IMR-90 (cell line): ENCODE data around the gene HINT3. TPM values are rescaled to one million over a fixed set of nuclear protein-coding genes. Genes with fewer than 3 reads are reported as not detected.

ENCODE experiments used
- ATAC-seq: fragments of 200-7000 bp; cut with Tn5 transposase; 2 replicates; pipeline ENCODE4 v1.9.1; 2020; ENCODE audit warnings: low read depth, mild to moderate bottlenecking, moderate library complexity
- BruUV-seq: library from RNA; stranded (reverse); fragments of 400-500 nt; replicated peaks from 2 replicates; lab custom pipeline; 2021; lab: Mats Ljungman, UMichigan
- CTCF ChIA-PET: fragments of 300-600 bp; formaldehyde crosslinking; extraction: SDS; loops from one replicate; lab custom pipeline; 2021; ENCODE audit warnings: antibody characterized with exemption; lab: Yijun Ruan, JAX
- POLR2A ChIA-PET: fragments of 300-600 bp; sonication (Branson Sonifier 250); formaldehyde crosslinking; loops from one replicate; lab custom pipeline; 2022; ENCODE audit warnings: antibody characterized with exemption; ENCODE audit not compliant: unreplicated experiment; lab: Charles Lee
- DNase-seq: peaks from one replicate; pipeline ENCODE4 v3.0.0; 2013
- H2AFZ ChIP-seq: replicated peaks from 2 replicates; pipeline ENCODE3; 2013; ENCODE audit warnings: low read length, mild to moderate bottlenecking; ENCODE audit not compliant: poor library complexity
- H2AK5ac ChIP-seq: 2 replicates; pipeline ENCODE4 v1.6.1; 2013; ENCODE audit warnings: low read depth, low read length, inconsistent platforms
- H2AK9ac ChIP-seq: replicated peaks from 2 replicates; pipeline ENCODE3; 2013; ENCODE audit warnings: mild to moderate bottlenecking, low read depth, low read length, moderate library complexity; ENCODE audit not compliant: poor library complexity
- H2BK120ac ChIP-seq: 2 replicates; pipeline ENCODE4 v1.6.1; 2013; ENCODE audit warnings: low read depth, low read length, inconsistent platforms
- H2BK15ac ChIP-seq: 3 replicates; pipeline ENCODE4 v1.6.1; 2013; ENCODE audit warnings: low read depth, low read length, inconsistent platforms
- H2BK20ac ChIP-seq: 2 replicates; pipeline ENCODE4 v1.6.1; 2013; ENCODE audit warnings: low read depth, mild to moderate bottlenecking, inconsistent platforms, low read length, moderate library complexity
- H2BK5ac ChIP-seq: 2 replicates; pipeline ENCODE4 v1.6.1; 2013; ENCODE audit warnings: mild to moderate bottlenecking, low read depth, low read length, inconsistent platforms; ENCODE audit not compliant: poor library complexity, severe bottlenecking
- H3K14ac ChIP-seq: replicated peaks from 2 replicates; pipeline ENCODE4 v1.6.1; 2013; ENCODE audit warnings: low read depth, low read length, inconsistent platforms
- H3K18ac ChIP-seq: 2 replicates; pipeline ENCODE4 v1.6.1; 2013; ENCODE audit warnings: low read depth, low read length, control low read depth
- H3K23ac ChIP-seq: 2 replicates; pipeline ENCODE4 v1.6.1; 2013; ENCODE audit warnings: low read depth, low read length, inconsistent platforms
- H3K27ac ChIP-seq: 2 replicates; pipeline ENCODE4 v1.5.1; 2013; ENCODE audit warnings: mild to moderate bottlenecking, control low read depth, low read length; ENCODE audit not compliant: insufficient read depth
- H3K27me3 ChIP-seq: 2 replicates; pipeline ENCODE4 v1.6.1; 2013; ENCODE audit warnings: low read length; ENCODE audit not compliant: control insufficient read depth, insufficient read depth
- H3K36me3 ChIP-seq: 2 replicates; pipeline ENCODE4 v1.6.1; 2013; ENCODE audit warnings: low read length, mixed read lengths; ENCODE audit not compliant: control insufficient read depth, insufficient read depth
- H3K4ac ChIP-seq: 2 replicates; pipeline ENCODE4 v1.6.1; 2013; ENCODE audit warnings: low read depth, low read length, inconsistent platforms
- H3K4me1 ChIP-seq: 2 replicates; pipeline ENCODE4 v1.6.1; 2013; ENCODE audit warnings: low read length, mixed read lengths; ENCODE audit not compliant: control insufficient read depth, insufficient read depth
- H3K4me2 ChIP-seq: 2 replicates; pipeline ENCODE4 v1.6.1; 2013; ENCODE audit warnings: low read depth, mild to moderate bottlenecking, control low read depth, low read length, moderate library complexity
- H3K4me3 ChIP-seq: 2 replicates; pipeline ENCODE4 v1.5.1; 2013; ENCODE audit warnings: low read depth, mild to moderate bottlenecking, control low read depth, low read length, moderate library complexity; ENCODE audit not compliant: insufficient read depth
- H3K56ac ChIP-seq: 2 replicates; pipeline ENCODE4 v1.6.1; 2013; ENCODE audit warnings: low read length, inconsistent platforms; ENCODE audit not compliant: insufficient read depth; ENCODE audit errors: extremely low read depth
- H3K79me1 ChIP-seq, 2 experiments: 2 replicates each; pipeline ENCODE4 v1.6.1; 2013; ENCODE audit warnings: low read length in 2 of 2, inconsistent platforms in 1 of 2, low read depth in 1 of 2
- H3K9ac ChIP-seq: 2 replicates; pipeline ENCODE4 v1.6.1; 2013; ENCODE audit warnings: low read depth, low read length, control low read depth
- H3K9me1 ChIP-seq: 2 replicates; pipeline ENCODE4 v1.6.1; 2013; ENCODE audit warnings: low read length, inconsistent platforms; ENCODE audit not compliant: insufficient read depth
- H3K9me3 ChIP-seq: 2 replicates; pipeline ENCODE4 v1.6.1; 2013; ENCODE audit warnings: low read length; ENCODE audit not compliant: control insufficient read depth, insufficient read depth
- H4K20me1 ChIP-seq: 2 replicates; pipeline ENCODE4 v1.6.1; 2013; ENCODE audit warnings: low read length, inconsistent platforms; ENCODE audit not compliant: insufficient read depth
- H4K5ac ChIP-seq: 2 replicates; pipeline ENCODE4 v1.6.1; 2013; ENCODE audit warnings: mild to moderate bottlenecking, low read depth, low read length, control low read depth
- H4K8ac ChIP-seq, 2 experiments: 2 replicates each; pipeline ENCODE4 v1.6.1; 2013; ENCODE audit warnings: low read depth in 2 of 2, low read length in 2 of 2, control low read depth in 1 of 2, inconsistent platforms in 1 of 2
- H4K91ac ChIP-seq: 2 replicates; pipeline ENCODE4 v1.6.1; 2013; ENCODE audit warnings: low read depth, low read length, inconsistent platforms; ENCODE audit not compliant: insufficient read depth
- BHLHE40 ChIP-seq: fragments of 150-350 bp; IDR thresholded peaks from 2 replicates; pipeline ENCODE4 v1.6.1; 2016; ENCODE audit warnings: mild to moderate bottlenecking, low read depth, low read length
- CEBPB ChIP-seq: IDR thresholded peaks from 2 replicates; pipeline ENCODE4 v1.6.1; 2012; ENCODE audit warnings: low read depth, low read length, improper control_type of control experiment
- CHD1 ChIP-seq: IDR thresholded peaks from 2 replicates; pipeline ENCODE4 v1.6.1; 2012; ENCODE audit warnings: low read depth, low read length, improper control_type of control experiment
- FOS ChIP-seq: fragments of 150-350 bp; IDR thresholded peaks from 2 replicates; pipeline ENCODE4 v1.6.1; 2016; ENCODE audit warnings: low read depth, low read length
- MXI1 ChIP-seq: IDR thresholded peaks from 2 replicates; pipeline ENCODE4 v1.6.1; 2012; ENCODE audit warnings: low read depth, mild to moderate bottlenecking, low read length, moderate library complexity, borderline replicate concordance
- SMC3 ChIP-seq: fragments of 150-350 bp; IDR thresholded peaks from 2 replicates; pipeline ENCODE4 v1.6.1; 2016; ENCODE audit warnings: low read depth, mild to moderate bottlenecking, antibody characterized with exemption, low read length, moderate library complexity
- WGBS, 2 experiments: methylation state at CpG; one replicate each; pipeline versions ENCODE4 v1.1.5 to v1.1.7; 2013; ENCODE audit warnings: missing lambda C conversion rate in 2 of 2; ENCODE audit not compliant: insufficient read length in 1 of 2; ENCODE audit errors: extremely low coverage in 2 of 2; 5-methylcytosine and 5-hydroxymethylcytosine counted together
- dilution Hi-C: fragments of 300-500 bp; cut with HindIII; formaldehyde crosslinking; loops from one replicate; pipeline ENCODE4 v1.14.3; 2018; ENCODE audit warnings: low sequenced_read_pairs; ENCODE audit not compliant: unreplicated experiment
- in situ Hi-C: fragments of 300-500 bp; cut with MboI; formaldehyde crosslinking; loops from 3 replicates; pipeline ENCODE4 v1.14.3; 2019; ENCODE audit warnings: low sequenced_read_pairs, inconsistent platforms, mixed read lengths
- intact Hi-C: fragments of 100-400 bp; cut with micrococcal nuclease; formaldehyde crosslinking; loops from 2 replicates; pipeline ENCODE4 v1.10.0; 2022
- polyA plus RNA-seq, 3 experiments: library from polyadenylated mRNA; depleted of rRNA; stranded (reverse); fragments of >200 nt; gene quantifications; 2 replicates each; pipeline ENCODE4 v1.2.3, GENCODE V29; 2012; ENCODE audit warnings: low replicate concordance in 1 of 3
- total RNA-seq: library from RNA; depleted of rRNA; stranded (reverse); fragments of >200 nt; gene quantifications from 2 replicates; pipeline ENCODE4 v1.2.3, GENCODE V29; 2012
- TF ChIP-seq, protein P1 (sequence below): conservative IDR thresholded peaks from 2 replicates; pipeline ENCODE4 v1.5.1; 2012; ENCODE audit warnings: mild to moderate bottlenecking, low read depth, low read length, improper control_type of control experiment

Gene HINT3
- total and polyA plus RNA-seq, 2 of the 4 experiments (the other 2 are of a cell fraction) = 3.4 to 6.5 TPM

DNA sequence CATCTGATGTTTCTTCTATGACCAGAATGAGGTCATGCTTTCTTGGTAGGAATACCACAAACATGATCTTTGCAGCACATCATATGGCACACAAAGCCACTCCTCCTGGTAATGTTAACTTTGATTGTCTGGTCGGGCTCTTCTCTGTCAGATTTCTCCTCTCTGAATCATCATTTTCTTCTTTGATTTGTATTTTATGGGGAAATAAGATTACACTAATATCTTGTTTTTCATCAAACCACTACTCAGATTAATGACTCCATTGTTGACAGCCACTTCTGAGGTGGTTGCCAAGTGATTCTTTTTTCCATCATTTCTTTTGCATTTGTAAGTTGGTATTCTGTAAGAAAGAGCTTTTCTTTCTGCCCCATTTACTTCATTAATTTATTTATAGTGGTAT lies 59.3 kb downstream of the HINT3 start:
- Histone ChIP-seq H2AK9ac (no peak overlapping the region), H4K8ac (no peak overlapping the region), H3K27me3 (no peaks in the 10 kb centered on the region), H3K4me2 (no peak overlapping the region), H4K91ac (no peak overlapping the region), H3K23ac (no peak overlapping the region), H3K4me3 (no peak overlapping the region), H3K14ac (no peak overlapping the region), H3K27ac (no peak overlapping the region), H3K18ac (no peak overlapping the region), H3K4me1 (no peaks in the 10 kb centered on the region; the same call in 1 of the 2 replicates), H2BK15ac (no peak overlapping the region), H4K5ac (no peak overlapping the region), H2AFZ (no peak overlapping the region), H3K79me1 (no peaks in the 10 kb centered on the region), H3K9ac (no peak overlapping the region), H2BK20ac (no peak overlapping the region), H3K4ac (no peak overlapping the region), H3K9me3 (no peaks in the 10 kb centered on the region), H2BK120ac (no peak overlapping the region), H2AK5ac (no peak overlapping the region), H3K9me1 (no peaks in the 10 kb centered on the region), H3K36me3 (peaks cover 18% of the 10 kb centered on the region), H3K56ac (no peak overlapping the region), H2BK5ac (no peak overlapping the region), H4K20me1 (no peaks in the 10 kb centered on the region)
- DNase-seq = peak; percentile 16
- WGBS, 2 experiments = no CpG with 5 or more reads among the region's 1 CpG
- no peak for ATAC-seq
- intact Hi-C loops = no loop called here
- POLR2A ChIA-PET = no interaction called here
- BruUV-seq = no TSS peak
- in situ Hi-C loops = loop anchor here (25.0 kb wide), 1 partner anchor 646 kb away; no protein-coding TSS in a partner anchor
- TF ChIP-seq BHLHE40 (no peak), MXI1 (no peak), CHD1 (no peak), CEBPB (no peak), SMC3 (no peak), FOS (no peak)
- TF ChIP-seq, protein P1, sequence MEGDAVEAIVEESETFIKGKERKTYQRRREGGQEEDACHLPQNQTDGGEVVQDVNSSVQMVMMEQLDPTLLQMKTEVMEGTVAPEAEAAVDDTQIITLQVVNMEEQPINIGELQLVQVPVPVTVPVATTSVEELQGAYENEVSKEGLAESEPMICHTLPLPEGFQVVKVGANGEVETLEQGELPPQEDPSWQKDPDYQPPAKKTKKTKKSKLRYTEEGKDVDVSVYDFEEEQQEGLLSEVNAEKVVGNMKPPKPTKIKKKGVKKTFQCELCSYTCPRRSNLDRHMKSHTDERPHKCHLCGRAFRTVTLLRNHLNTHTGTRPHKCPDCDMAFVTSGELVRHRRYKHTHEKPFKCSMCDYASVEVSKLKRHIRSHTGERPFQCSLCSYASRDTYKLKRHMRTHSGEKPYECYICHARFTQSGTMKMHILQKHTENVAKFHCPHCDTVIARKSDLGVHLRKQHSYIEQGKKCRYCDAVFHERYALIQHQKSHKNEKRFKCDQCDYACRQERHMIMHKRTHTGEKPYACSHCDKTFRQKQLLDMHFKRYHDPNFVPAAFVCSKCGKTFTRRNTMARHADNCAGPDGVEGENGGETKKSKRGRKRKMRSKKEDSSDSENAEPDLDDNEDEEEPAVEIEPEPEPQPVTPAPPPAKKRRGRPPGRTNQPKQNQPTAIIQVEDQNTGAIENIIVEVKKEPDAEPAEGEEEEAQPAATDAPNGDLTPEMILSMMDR = no peak
- CTCF ChIA-PET = no interaction called here
- dilution Hi-C loops = no loop called here
